Progenitor cell of endocrine pancreas (in vitro differentiated cells): ENCODE measurements around the gene ABCB9. TPM values are rescaled to one million over a fixed set of nuclear protein-coding genes. Genes with fewer than 3 reads are reported as not detected.

Experiments used
- DNase-seq: peaks from one replicate; pipeline ENCODE4 v3.0.0; 2021; ENCODE audit warnings: low spot score; ENCODE audit not compliant: unreplicated experiment
- H3K27ac Mint-ChIP-seq: 2 replicates; pipeline ENCODE4 v1.8.0; 2021; ENCODE audit warnings: mild to moderate bottlenecking, moderate library complexity, mixed read lengths
- H3K27me3 Mint-ChIP-seq: 2 replicates; pipeline ENCODE4 v1.8.0; 2021; ENCODE audit warnings: mixed read lengths
- H3K36me3 Mint-ChIP-seq: 2 replicates; pipeline ENCODE4 v1.8.0; 2022; ENCODE audit warnings: mixed read lengths; ENCODE audit not compliant: insufficient read depth
- H3K4me1 Mint-ChIP-seq: 2 replicates; pipeline ENCODE4 v1.8.0; 2021; ENCODE audit warnings: low read depth, mixed read lengths
- H3K4me3 Mint-ChIP-seq: 2 replicates; pipeline ENCODE4 v1.8.0; 2021; ENCODE audit warnings: low read depth, mild to moderate bottlenecking, moderate library complexity, mixed read lengths
- H3K9me3 Mint-ChIP-seq: 2 replicates; pipeline ENCODE4 v1.8.0; 2021; ENCODE audit warnings: low read depth, mixed read lengths
- total RNA-seq: library from RNA; stranded (reverse); gene quantifications from 2 replicates; pipeline ENCODE4 v1.2.1, GENCODE V29; 2021
- TF ChIP-seq, protein P1 (sequence below): fragments of 200-600 bp; sonication (generic); IDR thresholded peaks from one replicate; pipeline ENCODE4 v1.5.0; 2021; ENCODE audit warnings: antibody characterized with exemption, mild to moderate bottlenecking; ENCODE audit not compliant: unreplicated experiment

The ABCB9 gene
- total RNA-seq, 1 donor from 2014 or later: 10.4 TPM

DNA sequence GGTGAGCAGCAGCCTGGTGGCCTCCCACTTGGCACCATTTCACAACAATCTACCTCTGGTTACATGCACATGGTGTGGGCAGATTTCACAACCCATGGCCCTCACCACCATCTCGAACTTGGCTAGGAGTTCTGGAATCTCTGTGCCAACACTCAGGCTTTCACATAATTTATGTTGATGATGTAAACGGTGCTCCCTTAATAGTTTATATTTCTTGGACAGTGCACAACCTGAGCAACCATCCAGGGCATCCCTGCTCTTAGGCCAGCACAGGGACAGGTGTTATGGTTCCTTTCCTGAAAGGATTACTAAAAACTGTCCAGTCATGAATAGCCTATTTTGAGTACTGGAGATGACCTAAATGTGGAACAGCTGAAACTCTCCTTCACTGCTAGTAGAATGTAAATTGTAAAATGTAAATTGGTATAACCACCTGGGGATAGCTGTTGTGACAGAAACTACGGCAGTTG, 28.6 kb downstream of the ABCB9 start:
- Mint-ChIP-seq H3K36me3 (no peaks in the 10 kb centered on the region), H3K4me1 (no peaks in the 10 kb centered on the region), H3K4me3 (no peak overlapping the region), H3K9me3 (no peaks in the 10 kb centered on the region), H3K27ac (no peak overlapping the region), H3K27me3 (no peaks in the 10 kb centered on the region)
- no peak for DNase-seq
- TF ChIP-seq, protein P1, sequence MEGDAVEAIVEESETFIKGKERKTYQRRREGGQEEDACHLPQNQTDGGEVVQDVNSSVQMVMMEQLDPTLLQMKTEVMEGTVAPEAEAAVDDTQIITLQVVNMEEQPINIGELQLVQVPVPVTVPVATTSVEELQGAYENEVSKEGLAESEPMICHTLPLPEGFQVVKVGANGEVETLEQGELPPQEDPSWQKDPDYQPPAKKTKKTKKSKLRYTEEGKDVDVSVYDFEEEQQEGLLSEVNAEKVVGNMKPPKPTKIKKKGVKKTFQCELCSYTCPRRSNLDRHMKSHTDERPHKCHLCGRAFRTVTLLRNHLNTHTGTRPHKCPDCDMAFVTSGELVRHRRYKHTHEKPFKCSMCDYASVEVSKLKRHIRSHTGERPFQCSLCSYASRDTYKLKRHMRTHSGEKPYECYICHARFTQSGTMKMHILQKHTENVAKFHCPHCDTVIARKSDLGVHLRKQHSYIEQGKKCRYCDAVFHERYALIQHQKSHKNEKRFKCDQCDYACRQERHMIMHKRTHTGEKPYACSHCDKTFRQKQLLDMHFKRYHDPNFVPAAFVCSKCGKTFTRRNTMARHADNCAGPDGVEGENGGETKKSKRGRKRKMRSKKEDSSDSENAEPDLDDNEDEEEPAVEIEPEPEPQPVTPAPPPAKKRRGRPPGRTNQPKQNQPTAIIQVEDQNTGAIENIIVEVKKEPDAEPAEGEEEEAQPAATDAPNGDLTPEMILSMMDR: no peak

DNA sequence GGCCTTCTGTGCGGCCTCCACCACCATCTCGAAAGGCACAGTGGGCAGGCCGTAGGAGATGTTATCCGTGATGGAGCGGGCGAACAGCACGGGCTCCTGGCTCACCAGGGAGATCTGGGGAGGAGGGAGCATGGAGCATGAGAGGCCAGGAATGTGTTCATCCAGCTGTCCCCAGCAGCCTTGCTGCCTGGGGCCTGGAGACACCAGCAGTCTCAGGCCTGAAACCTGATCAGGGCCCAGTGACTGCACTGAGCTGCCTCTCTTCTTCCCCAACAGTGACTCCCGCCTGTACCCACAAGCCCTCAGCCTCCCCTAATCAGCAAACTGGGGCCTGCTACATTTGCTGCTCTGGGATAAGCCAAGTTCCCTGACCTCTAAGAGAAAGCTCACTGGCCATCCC, 30.9 kb downstream of the ABCB9 start:
- H3K4me3 Mint-ChIP-seq: no peak overlapping the region
- no peaks in the 10 kb centered on the region for H3K9me3 Mint-ChIP-seq
- DNase-seq: no peak
- no peaks in the 10 kb centered on the region for H3K36me3 Mint-ChIP-seq
- no peak overlapping the region for H3K27ac Mint-ChIP-seq
- TF ChIP-seq, protein P1: no peak
- no peaks in the 10 kb centered on the region for H3K27me3 Mint-ChIP-seq
- no peaks in the 10 kb centered on the region for H3K4me1 Mint-ChIP-seq

DNA sequence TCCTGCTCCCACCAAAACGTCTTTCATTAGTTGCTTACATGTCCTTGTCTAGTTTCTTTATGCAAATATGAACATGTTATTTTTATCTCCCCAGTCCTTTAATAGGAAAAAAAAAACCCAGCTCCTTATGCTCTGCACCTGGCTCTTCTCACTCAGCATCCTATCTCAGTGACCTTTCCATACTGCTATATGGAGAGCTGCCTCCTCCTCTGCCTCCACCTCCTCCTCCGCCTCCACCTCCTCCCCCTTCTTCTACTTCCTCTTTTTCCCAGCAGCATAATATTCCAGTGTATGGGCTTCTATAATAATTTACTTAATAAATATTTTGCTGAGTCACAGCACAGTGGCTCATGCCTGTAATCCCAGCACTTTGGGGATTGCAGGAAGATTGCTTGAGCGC, 31.5 kb downstream of the ABCB9 start:
- DNase-seq: no peak
- H3K9me3 Mint-ChIP-seq: no peaks in the 10 kb centered on the region
- no peaks in the 10 kb centered on the region for H3K36me3 Mint-ChIP-seq
- no peaks in the 10 kb centered on the region for H3K4me1 Mint-ChIP-seq
- no peak overlapping the region for H3K27ac Mint-ChIP-seq
- TF ChIP-seq, protein P1: no peak
- no peaks in the 10 kb centered on the region for H3K27me3 Mint-ChIP-seq
- no peak overlapping the region for H3K4me3 Mint-ChIP-seq

DNA sequence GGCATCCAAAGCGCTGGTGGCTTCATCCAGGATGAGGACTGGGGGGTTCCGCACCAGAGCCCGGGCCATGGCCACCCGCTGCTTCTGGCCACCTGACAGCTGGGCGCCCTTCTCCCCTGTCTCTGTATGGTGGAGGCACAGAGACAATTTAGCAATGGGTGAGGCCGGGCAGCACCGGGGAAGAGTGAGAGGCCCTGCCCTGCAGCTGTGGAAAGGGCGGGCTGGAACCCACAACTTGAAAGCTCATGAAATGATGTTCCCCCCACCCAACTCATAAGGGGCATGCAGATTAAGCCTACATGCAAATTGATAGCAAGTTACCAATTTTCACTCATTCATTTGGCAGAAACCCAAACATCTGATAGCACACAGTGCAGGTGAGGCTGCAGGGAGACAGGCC, 34.1 kb downstream of the ABCB9 start:
- no peak for DNase-seq
- no peak overlapping the region for H3K4me3 Mint-ChIP-seq
- H3K9me3 Mint-ChIP-seq: no peaks in the 10 kb centered on the region
- H3K36me3 Mint-ChIP-seq: no peaks in the 10 kb centered on the region
- TF ChIP-seq, protein P1: no peak
- H3K27me3 Mint-ChIP-seq: no peaks in the 10 kb centered on the region
- no peak overlapping the region for H3K27ac Mint-ChIP-seq
- H3K4me1 Mint-ChIP-seq: no peaks in the 10 kb centered on the region

DNA sequence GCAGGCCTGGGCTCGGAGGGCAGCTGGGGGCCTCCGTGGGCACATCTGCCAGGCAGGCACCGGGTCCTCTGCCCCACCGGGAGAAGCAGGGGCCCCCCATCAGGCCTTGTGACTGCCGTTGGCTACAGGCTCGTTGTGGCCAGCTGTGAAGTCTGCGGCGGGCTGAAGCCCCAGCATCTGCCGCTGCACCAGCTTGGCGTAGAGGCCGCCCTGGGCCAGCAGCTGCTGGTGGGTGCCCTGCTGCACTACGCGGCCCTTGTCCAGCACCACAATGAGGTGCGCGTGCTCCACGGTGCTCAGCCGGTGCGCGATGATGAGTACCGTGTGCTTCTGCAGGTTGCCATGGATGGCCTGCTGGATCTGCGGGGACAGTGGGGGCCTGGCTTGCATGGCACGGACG, 36.5 kb downstream of the ABCB9 start:
- Mint-ChIP-seq H3K27me3 (no peaks in the 10 kb centered on the region), H3K9me3 (no peaks in the 10 kb centered on the region), H3K4me1 (no peaks in the 10 kb centered on the region), H3K36me3 (no peaks in the 10 kb centered on the region), H3K27ac (no peak overlapping the region), H3K4me3 (no peak overlapping the region)
- no peak for DNase-seq
- TF ChIP-seq, protein P1: no peak
